PC-3 (cell line): ENCODE measurements around the gene FAS. TPM values are rescaled to one million over a fixed set of nuclear protein-coding genes. Genes with fewer than 3 reads are reported as not detected.

Source experiments
- ATAC-seq: fragments of 200-7000 bp; cut with Tn5 transposase; 2 replicates; pipeline ENCODE4 v1.9.1; 2020; ENCODE audit warnings: mild to moderate bottlenecking, moderate library complexity
- BruUV-seq: library from RNA; stranded (reverse); fragments of 400-500 nt; replicated peaks from 2 replicates; lab custom pipeline; 2021; lab: Mats Ljungman, UMichigan
- CTCF ChIA-PET: fragments of 300-600 bp; sonication (Branson Sonifier 250); formaldehyde crosslinking; loops from one replicate; lab custom pipeline; 2022; ENCODE audit warnings: antibody characterized with exemption; lab: Charles Lee
- POLR2A ChIA-PET: fragments of 300-600 bp; sonication (Branson Sonifier 250); formaldehyde crosslinking; loops from one replicate; lab custom pipeline; 2022; ENCODE audit warnings: antibody characterized with exemption; ENCODE audit not compliant: unreplicated experiment; lab: Charles Lee
- DNase-seq: peaks from one replicate; pipeline ENCODE4 v3.0.0-alpha.2; 2015
- H2AFZ ChIP-seq: fragments of 300-600 bp; sonication (generic); 2 replicates; pipeline ENCODE4 v1.6.0; 2016; ENCODE audit warnings: antibody characterized with exemption, low read length
- H3F3A ChIP-seq: fragments of 300-600 bp; sonication (generic); one replicate; pipeline ENCODE4 v1.6.0; 2017; ENCODE audit warnings: antibody characterized with exemption, low read length, control low read depth, mild to moderate bottlenecking; ENCODE audit not compliant: unreplicated experiment
- H3K27ac ChIP-seq: fragments of 300-600 bp; sonication (generic); 2 replicates; pipeline ENCODE4 v1.5.1; 2016; ENCODE audit warnings: mild to moderate bottlenecking, low read length
- H3K27me3 ChIP-seq: fragments of 300-600 bp; sonication (generic); 2 replicates; pipeline ENCODE4 v1.6.1; 2016; ENCODE audit warnings: low read length, mixed read lengths
- H3K36me3 ChIP-seq: fragments of 300-600 bp; sonication (generic); 2 replicates; pipeline ENCODE4 v1.6.1; 2016; ENCODE audit warnings: low read depth, mixed run types, low read length, mixed read lengths
- H3K4me1 ChIP-seq: fragments of 300-600 bp; sonication (generic); 2 replicates; pipeline ENCODE4 v1.5.1; 2016; ENCODE audit warnings: low read length; ENCODE audit not compliant: insufficient read depth
- H3K4me2 ChIP-seq: fragments of 300-600 bp; sonication (generic); 2 replicates; pipeline ENCODE4 v1.6.0; 2016; ENCODE audit warnings: low read length
- H3K4me3 ChIP-seq: fragments of 300-600 bp; sonication (generic); 2 replicates; pipeline ENCODE4 v1.5.1; 2016; ENCODE audit warnings: mild to moderate bottlenecking, low read length, mixed read lengths
- H3K79me2 ChIP-seq: fragments of 300-600 bp; sonication (generic); 2 replicates; pipeline ENCODE4 v1.6.1; 2017; ENCODE audit warnings: low read length, mixed read lengths
- H3K9ac ChIP-seq: fragments of 300-600 bp; sonication (generic); 2 replicates; pipeline ENCODE4 v1.6.0; 2016; ENCODE audit warnings: mild to moderate bottlenecking, low read length
- H3K9me2 ChIP-seq: fragments of 300-600 bp; sonication (generic); replicated peaks from 2 replicates; pipeline ENCODE4 v1.6.1; 2016; ENCODE audit warnings: mixed run types, low read length, mixed read lengths
- H3K9me3 ChIP-seq: fragments of 300-600 bp; sonication (generic); 2 replicates; pipeline ENCODE4 v1.6.1; 2016; ENCODE audit warnings: low read length, mixed read lengths
- H4K20me1 ChIP-seq: fragments of 300-600 bp; sonication (generic); 2 replicates; pipeline ENCODE4 v1.6.1; 2016; ENCODE audit warnings: low read length, mixed read lengths
- EZH2 ChIP-seq: fragments of 300-600 bp; sonication (generic); IDR thresholded peaks from one replicate; pipeline ENCODE4 v1.6.1; 2017; ENCODE audit warnings: antibody characterized with exemption, mild to moderate bottlenecking, low read length; ENCODE audit not compliant: unreplicated experiment
- EZH2phosphoT487 ChIP-seq: fragments of 300-600 bp; sonication (generic); IDR thresholded peaks from 2 replicates; pipeline ENCODE4 v1.6.1; 2018; ENCODE audit warnings: mild to moderate bottlenecking, antibody characterized with exemption, low read length, borderline replicate concordance
- intact Hi-C: fragments of 100-400 bp; cut with micrococcal nuclease; formaldehyde crosslinking; loops from 2 replicates; pipeline ENCODE4 v1.9.0; 2023
- total RNA-seq: library from RNA; depleted of rRNA; stranded (reverse); fragments of >200 nt; gene quantifications from 2 replicates; pipeline ENCODE4 v1.2.3, GENCODE V29; 2014
- TF ChIP-seq, protein P1 (sequence below): fragments of 300-600 bp; sonication (generic); conservative IDR thresholded peaks from 2 replicates; pipeline ENCODE4 v1.5.1; 2017; ENCODE audit warnings: antibody characterized with exemption, low read depth, mild to moderate bottlenecking, low read length

FAS gene
- total RNA-seq, 1 experiment from 2014 or later, result 4.8 TPM

GRCh38 chr10:89030791-89031190 is 40.2 kb downstream of the FAS start:
- TF ChIP-seq, protein P1, sequence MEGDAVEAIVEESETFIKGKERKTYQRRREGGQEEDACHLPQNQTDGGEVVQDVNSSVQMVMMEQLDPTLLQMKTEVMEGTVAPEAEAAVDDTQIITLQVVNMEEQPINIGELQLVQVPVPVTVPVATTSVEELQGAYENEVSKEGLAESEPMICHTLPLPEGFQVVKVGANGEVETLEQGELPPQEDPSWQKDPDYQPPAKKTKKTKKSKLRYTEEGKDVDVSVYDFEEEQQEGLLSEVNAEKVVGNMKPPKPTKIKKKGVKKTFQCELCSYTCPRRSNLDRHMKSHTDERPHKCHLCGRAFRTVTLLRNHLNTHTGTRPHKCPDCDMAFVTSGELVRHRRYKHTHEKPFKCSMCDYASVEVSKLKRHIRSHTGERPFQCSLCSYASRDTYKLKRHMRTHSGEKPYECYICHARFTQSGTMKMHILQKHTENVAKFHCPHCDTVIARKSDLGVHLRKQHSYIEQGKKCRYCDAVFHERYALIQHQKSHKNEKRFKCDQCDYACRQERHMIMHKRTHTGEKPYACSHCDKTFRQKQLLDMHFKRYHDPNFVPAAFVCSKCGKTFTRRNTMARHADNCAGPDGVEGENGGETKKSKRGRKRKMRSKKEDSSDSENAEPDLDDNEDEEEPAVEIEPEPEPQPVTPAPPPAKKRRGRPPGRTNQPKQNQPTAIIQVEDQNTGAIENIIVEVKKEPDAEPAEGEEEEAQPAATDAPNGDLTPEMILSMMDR, result no peak
- TF ChIP-seq EZH2 (no peak), EZH2phosphoT487 (no peak)
- no peak overlapping the region for H3K4me2 ChIP-seq
- H2AFZ ChIP-seq, result peak overlapping the region; percentile 50
- H3K9me3 ChIP-seq, result no peaks in the 10 kb centered on the region
- no peak overlapping the region for H3K4me3 ChIP-seq
- DNase-seq, result no peak
- no peaks in the 10 kb centered on the region for H3K27me3 ChIP-seq
- H3K9me2 ChIP-seq, result no peaks in the 10 kb centered on the region
- H3F3A ChIP-seq, result no peaks in the 10 kb centered on the region
- ChIA-PET POLR2A (no interaction called here), CTCF (no interaction called here)
- H3K36me3 ChIP-seq, result no peaks in the 10 kb centered on the region
- ATAC-seq, result no peak
- BruUV-seq, result no TSS peak
- H3K79me2 ChIP-seq, result no peaks in the 10 kb centered on the region
- H3K27ac ChIP-seq, result no peak overlapping the region
- intact Hi-C loops, result loop anchor here (1.0 to 10.0 kb wide), 3 partner anchors 183 to 364 kb away; partner anchors contain the start of gene IFIT1
- H4K20me1 ChIP-seq, result no peaks in the 10 kb centered on the region
- H3K4me1 ChIP-seq, result peaks cover 22% of the 10 kb centered on the region
- H3K9ac ChIP-seq, result no peak overlapping the region

DNA sequence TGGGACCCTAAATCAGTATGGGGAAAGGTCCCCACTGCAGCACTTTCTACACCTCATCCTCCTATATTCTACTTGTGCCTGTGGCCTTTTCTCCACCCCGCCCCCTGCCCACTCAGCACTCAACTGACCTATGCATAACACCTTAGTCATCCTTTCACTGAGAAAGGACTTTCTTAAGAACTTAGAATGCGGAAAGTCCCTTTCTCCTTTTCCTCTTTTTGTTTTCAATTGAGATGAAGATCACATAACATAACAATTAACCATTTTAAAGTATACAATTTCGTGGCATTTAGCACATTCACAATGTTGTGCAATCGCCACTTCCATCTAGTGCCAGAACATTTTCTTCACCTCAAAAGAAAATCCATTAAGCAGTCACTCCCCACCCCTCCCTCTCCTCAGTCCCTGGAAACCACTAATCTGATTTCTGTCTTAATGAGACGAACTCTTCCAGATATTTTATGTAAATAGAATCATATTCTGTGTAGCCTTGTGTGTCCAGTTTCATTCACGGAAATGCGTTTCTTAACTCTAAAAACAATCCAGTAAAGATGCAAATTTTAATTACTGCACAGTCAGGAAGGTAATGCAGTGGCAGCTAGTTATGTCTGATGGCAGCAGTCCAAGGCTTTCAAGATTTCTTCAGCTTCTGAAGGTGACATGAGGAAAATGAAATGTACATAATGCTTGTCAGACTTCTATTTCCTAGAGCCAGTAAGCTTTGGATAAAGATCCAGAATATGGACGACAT is 41.7 kb downstream of the FAS start:
- DNase-seq (peak; percentile 77), ATAC-seq (peak; percentile 91)
- no peaks in the 10 kb centered on the region for H3K9me3 ChIP-seq
- peaks cover 22% of the 10 kb centered on the region for H3K4me1 ChIP-seq
- H3F3A ChIP-seq, result no peaks in the 10 kb centered on the region
- POLR2A ChIA-PET, result no interaction called here
- no peaks in the 10 kb centered on the region for H3K27me3 ChIP-seq
- BruUV-seq, result no TSS peak
- peak overlapping the region; percentile 16; the same call in 1 of the 2 replicates for H3K9ac ChIP-seq
- TF ChIP-seq, protein P1, result no peak
- no peak for TF ChIP-seq EZH2
- TF ChIP-seq EZH2phosphoT487, result no peak
- CTCF ChIA-PET, result no interaction called here
- peak overlapping the region; percentile 85 for H3K4me2 ChIP-seq
- no peaks in the 10 kb centered on the region for H3K36me3 ChIP-seq
- H3K79me2 ChIP-seq, result no peaks in the 10 kb centered on the region
- H4K20me1 ChIP-seq, result no peaks in the 10 kb centered on the region
- H3K4me3 ChIP-seq, result peak overlapping the region; percentile 63
- intact Hi-C loops, result loop anchor here (10.0 kb wide), 1 partner anchor 362 kb away; the partner anchor contains the start of gene IFIT1
- H3K27ac ChIP-seq, result peak overlapping the region; percentile 71
- H3K9me2 ChIP-seq, result no peaks in the 10 kb centered on the region
- H2AFZ ChIP-seq, result peak overlapping the region; percentile 78

- BruUV-seq, result no TSS peak
- intact Hi-C loops, result loop anchor here (10.0 kb wide), 1 partner anchor 359 kb away; the partner anchor contains the start of gene IFIT1
These were observed 44.9 kb downstream of the FAS start for GRCh38 chr10:89035461-89035860.

More at GRCh38 chr10:89035461-89035860, 44.9 kb downstream of the FAS start:
- Histone ChIP-seq H3K27me3 (no peaks in the 10 kb centered on the region), H3K9me2 (no peaks in the 10 kb centered on the region), H3K36me3 (no peaks in the 10 kb centered on the region), H3K79me2 (no peaks in the 10 kb centered on the region), H4K20me1 (no peaks in the 10 kb centered on the region), H3F3A (no peaks in the 10 kb centered on the region), H3K4me3 (no peak overlapping the region), H3K9me3 (no peaks in the 10 kb centered on the region), H3K4me1 (peaks cover 22% of the 10 kb centered on the region), H3K9ac (no peak overlapping the region), H3K27ac (no peak overlapping the region), H2AFZ (no peak overlapping the region), H3K4me2 (no peak overlapping the region)
- TF ChIP-seq EZH2 (no peak), EZH2phosphoT487 (no peak)
- TF ChIP-seq, protein P1, result no peak
- ChIA-PET CTCF (no interaction called here), POLR2A (no interaction called here)
- ATAC-seq, result no peak
- no peak for DNase-seq
